GM12892 (cell line): ENCODE results near the gene METTL21A. TPM values are rescaled to one million over a fixed set of nuclear protein-coding genes. Genes with fewer than 3 reads are reported as not detected.
"Not testable (repeated sequence)": the region's sequence is repeated elsewhere in the genome, so short reads cannot be mapped to it uniquely, and the experiment has no call there.

Experiments
- DNase-seq: peaks from one replicate; pipeline ENCODE4 v3.0.0; 2011; ENCODE audit not compliant: insufficient read length
- FAIRE-seq: peaks from 2 replicates; lab custom pipeline; 2011; peaks lifted over from hg19 to GRCh38; lab: Jason Lieb, UNC
- POLR2A ChIP-seq: IDR thresholded peaks from 2 replicates; pipeline ENCODE4 v1.6.1; 2011; ENCODE audit warnings: low read depth, low read length, control low read depth
- POLR2AphosphoS5 ChIP-seq: IDR thresholded peaks from 2 replicates; pipeline ENCODE4 v1.6.1; 2011; ENCODE audit warnings: low read depth, low read length, control low read depth
- TAF1 ChIP-seq: IDR thresholded peaks from 2 replicates; pipeline ENCODE4 v1.6.1; 2011; ENCODE audit warnings: low read depth, mild to moderate bottlenecking, control low read depth, low read length, borderline replicate concordance
- polyA plus RNA-seq: library from polyadenylated mRNA; unstranded; fragments of >200 nt; gene quantifications from one replicate; pipeline ENCODE4 v1.2.1, GENCODE V29; 2012; ENCODE audit warnings: missing spikeins, inconsistent platforms; ENCODE audit not compliant: missing spikeins

METTL21A gene
- 25.5 TPM for polyA plus RNA-seq

GRCh38 chr2:207625014-207625907 lies at the start of gene METTL21A:
METTL21A (minus strand) TSS chr2:207625394; CDS start chr2:207624375, 1,019 bp downstream.
- peak; percentile 53; the same call in 1 of the 2 replicates for TF ChIP-seq POLR2AphosphoS5
- TF ChIP-seq TAF1: no peak
- peak; percentile 76 for TF ChIP-seq POLR2A
- FAIRE-seq (peak; percentile 92), DNase-seq (peak; percentile 87)

DNA sequence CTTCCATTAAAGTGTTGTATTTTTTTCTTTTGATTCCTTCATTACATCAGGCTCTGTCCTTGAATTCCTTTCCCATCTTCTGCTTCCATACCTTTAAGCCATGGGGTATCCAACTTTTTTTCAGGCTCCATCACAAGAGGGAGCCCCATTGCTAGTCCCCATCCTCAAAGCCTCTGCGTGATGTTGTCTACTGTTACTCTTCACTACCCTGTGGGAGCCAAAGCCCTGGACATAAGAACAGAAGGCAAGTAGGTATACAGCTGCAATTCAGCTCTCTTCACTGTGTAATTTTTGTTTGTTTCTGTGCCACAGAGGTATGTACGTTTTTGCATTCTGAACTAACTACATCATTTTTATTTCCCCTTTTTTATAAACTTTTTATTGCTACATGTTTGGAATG lies 49.6 kb upstream of the METTL21A start:
- FAIRE-seq (no peak), DNase-seq (no peak)

GRCh38 chr2:207674266-207674774 lies 49.1 kb upstream of the METTL21A start:
- TF ChIP-seq POLR2A: no peak
- no peak for DNase-seq
- no peak for FAIRE-seq

More for the DNA sequence above, 49.6 kb upstream of the METTL21A start:
- TF ChIP-seq POLR2AphosphoS5: no peak
- TF ChIP-seq TAF1: no peak
- no peak for TF ChIP-seq POLR2A

- no peak for DNase-seq
- TF ChIP-seq POLR2AphosphoS5 (no peak), TAF1 (no peak), POLR2A (no peak)
- no peak for FAIRE-seq
These were observed 48.2 kb upstream of the METTL21A start for GRCh38 chr2:207673431-207673830.

GRCh38 chr2:207670887-207671286 lies 45.7 kb upstream of the METTL21A start:
- no peak for DNase-seq
- no peak for TF ChIP-seq TAF1
- no peak for TF ChIP-seq POLR2A
- no peak for TF ChIP-seq POLR2AphosphoS5
- no peak for FAIRE-seq

- no peak for TF ChIP-seq TAF1
- TF ChIP-seq POLR2AphosphoS5: no peak
- TF ChIP-seq POLR2A: no peak
- no peak for DNase-seq
- FAIRE-seq: no peak
These were observed 38.8 kb upstream of the METTL21A start for GRCh38 chr2:207663870-207664545.

DNA sequence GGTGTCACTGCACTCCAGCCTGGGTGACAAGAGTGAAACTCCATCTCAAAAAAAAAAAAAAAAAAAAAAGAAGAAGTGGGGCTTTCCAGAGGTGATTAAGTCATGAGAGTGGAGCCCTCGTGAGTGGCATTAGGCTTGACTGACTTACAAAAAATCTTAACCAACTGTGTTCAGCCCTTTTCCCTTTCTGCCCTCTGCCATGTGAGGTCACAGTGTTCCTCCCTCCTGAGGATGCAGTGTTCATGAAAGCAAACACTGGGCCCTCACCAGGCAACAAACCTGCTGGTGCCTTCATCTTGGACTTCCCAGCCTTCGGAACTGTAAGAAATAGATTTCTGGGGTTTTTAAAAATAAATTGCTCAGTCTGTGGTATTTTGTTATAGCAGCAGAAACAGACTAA lies 37.0 kb upstream of the METTL21A start:
- peak; percentile 88 for FAIRE-seq
- TF ChIP-seq POLR2A (peak; percentile 65; the same call in 1 of the 2 replicates), TAF1 (no peak), POLR2AphosphoS5 (0 out of 2 replicates have a peak, but pooled peaks have one; percentile 39)
- DNase-seq: peak; percentile 21

DNA sequence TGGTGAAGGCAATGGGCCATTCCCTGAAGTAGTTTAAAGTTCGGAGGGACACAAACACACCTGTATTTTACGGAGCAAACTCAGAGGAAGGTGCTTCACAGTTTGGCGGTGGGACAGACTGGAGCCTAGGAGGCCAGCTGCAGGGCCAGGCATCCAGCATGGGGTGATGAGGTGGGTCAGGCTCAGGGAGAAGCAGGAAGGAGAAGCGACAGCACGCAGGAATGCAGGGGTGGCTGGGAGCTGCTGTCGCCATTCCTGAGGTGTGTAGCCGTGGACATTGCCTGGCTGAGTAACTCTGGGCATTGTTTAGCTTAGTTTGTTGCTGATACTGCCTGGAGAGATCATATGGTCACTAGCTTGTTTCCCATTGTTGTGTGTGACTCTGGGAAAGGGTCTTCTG lies 35.8 kb upstream of the METTL21A start:
- TF ChIP-seq POLR2AphosphoS5 (no peak), POLR2A (no peak), TAF1 (no peak)
- FAIRE-seq (no peak), DNase-seq (no peak)

- no peak for DNase-seq
These were observed 33.0 kb upstream of the METTL21A start for GRCh38 chr2:207658156-207658555.

GRCh38 chr2:207655000-207655399 lies 29.8 kb upstream of the METTL21A start:
- DNase-seq (no peak), FAIRE-seq (no peak)
- no peak for TF ChIP-seq POLR2AphosphoS5
- TF ChIP-seq TAF1: no peak
- TF ChIP-seq POLR2A: no peak

More at GRCh38 chr2:207658156-207658555, 33.0 kb upstream of the METTL21A start:
- no peak for FAIRE-seq
- no peak for TF ChIP-seq TAF1
- TF ChIP-seq POLR2A: no peak
- no peak for TF ChIP-seq POLR2AphosphoS5

DNA sequence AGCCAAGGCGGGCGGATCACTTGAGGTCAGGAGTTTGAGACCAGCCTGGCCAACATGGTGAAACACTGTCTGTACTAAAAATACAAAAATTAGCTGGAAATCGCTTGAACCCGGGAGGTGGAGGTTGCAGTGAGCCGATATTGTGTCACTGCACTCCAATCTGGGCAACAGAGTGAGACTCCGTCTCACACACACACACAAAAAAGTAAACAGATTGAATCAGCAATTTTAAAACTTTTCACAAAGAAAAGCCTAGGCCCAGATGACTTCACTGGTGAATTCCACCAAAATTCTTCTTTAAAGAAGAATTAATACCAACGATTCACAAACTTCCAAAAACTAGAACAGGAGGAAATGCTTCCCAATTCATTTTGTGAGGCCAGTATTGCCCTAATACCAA lies 21.4 kb upstream of the METTL21A start:
- FAIRE-seq, DNase-seq: not testable (repeated sequence)

DNA sequence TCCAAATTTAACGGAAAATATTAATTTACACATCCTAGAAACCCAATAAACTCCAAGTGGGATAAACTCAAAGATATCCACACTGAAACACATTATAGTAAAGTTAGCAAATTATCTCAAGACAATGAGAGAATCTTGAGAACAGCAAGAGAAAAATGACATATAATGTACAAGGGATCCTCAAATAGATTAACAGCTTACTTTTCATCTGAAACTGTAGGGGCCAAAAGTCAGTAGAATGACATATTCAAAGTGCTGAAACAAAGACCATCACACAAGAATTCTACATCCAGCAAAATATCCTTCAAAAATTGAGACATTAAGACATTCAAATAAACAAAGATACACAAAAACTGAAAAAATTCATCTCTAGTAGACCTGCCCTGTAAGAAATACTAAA lies 18.7 kb upstream of the METTL21A start:
- DNase-seq (no peak), FAIRE-seq (no peak)
- no peak for TF ChIP-seq TAF1
- TF ChIP-seq POLR2A: no peak
- no peak for TF ChIP-seq POLR2AphosphoS5
